K562 (cell line): ENCODE results near the gene RYR1. TPM values are rescaled to one million over a fixed set of nuclear protein-coding genes. Genes with fewer than 3 reads are reported as not detected.
A peak's percentile ranks its signal among the peaks of the same experiment; 100 is the strongest.

Experiments
- CHD7 ChIP-seq: fragments of 200-600 bp; sonication (generic); IDR thresholded peaks from one replicate; pipeline ENCODE4 v1.6.1; 2012; ENCODE audit warnings: mild to moderate bottlenecking, low read depth, low read length, inconsistent platforms
- CTCF ChIP-seq, 3 experiments: IDR thresholded peaks in 2 of 3; conservative IDR thresholded peaks in 1 of 3; 2 replicates each; pipeline ENCODE4 v1.5.1; 2011 to 2012; ENCODE audit warnings: low read length in 3 of 3, mild to moderate bottlenecking in 3 of 3, control low read depth in 2 of 3, improper control_type of control experiment in 1 of 3, inconsistent platforms in 1 of 3, low read depth in 1 of 3, mixed read lengths in 1 of 3, moderate library complexity in 1 of 3; ENCODE audit not compliant: insufficient read depth in 2 of 3
- MCM7 ChIP-seq, 2 experiments: fragments of 450-650 bp; IDR thresholded peaks; 2 replicates each; pipeline ENCODE4 v1.6.1; 2016 to 2018
- THAP7 ChIP-seq: fragments of 250-450 bp; sonication (Bioruptor Pico); IDR thresholded peaks from 2 replicates; pipeline ENCODE4 v1.5.0; 2021
- ZNF609 ChIP-seq: sonication (generic); formaldehyde crosslinking; IDR thresholded peaks from 2 replicates; pipeline ENCODE4 v1.8.1; 2023; ENCODE audit warnings: missing genetic modification reagents, mild to moderate bottlenecking, borderline replicate concordance
- polyA plus RNA-seq, 8 experiments: library from polyadenylated mRNA; depleted of rRNA in 4 of 8; stranded (reverse) in 5 of 8; unstranded in 3 of 8; fragments of >200 nt; fragmentation: Nextera tagmentation in 2 of 8; fragmentation: Illumina TruSeq in 1 of 8; extraction: Ambion mirVana in 2 of 8; extraction: Trizol in 1 of 8; gene quantifications; 2 replicates each; pipeline versions ENCODE4 v1.2.1 to v1.2.3, GENCODE V29; 2011 to 2014; ENCODE audit warnings: inconsistent platforms in 1 of 8, missing spikeins in 1 of 8
- total RNA-seq, 7 experiments: library from RNA; depleted of rRNA in 6 of 7; stranded (reverse); fragments of >200 nt in 6 of 7; fragmentation: Illumina TruSeq in 2 of 7; extraction: Trizol in 2 of 7; gene quantifications; 2 replicates each; pipeline versions ENCODE4 v1.2.1 to v1.2.3, GENCODE V29; 2011 to 2021; ENCODE audit warnings: low replicate concordance in 1 of 7

The RYR1 gene
- total and polyA plus RNA-seq, 9 of the 15 experiments (the other 6 are each of a cell fraction or from before 2014, with no cell fraction given), result 0.11 to 7.4 (median 3.7) TPM

- TF ChIP-seq CTCF (IDR thresholded peaks at IDR 0.05 in 2 of 3, conservative IDR thresholded peaks at IDR 0.05 in 1 of 3; ENCODE audit: insufficient read depth in 2 of 3, low read depth in 1 of 3, low read length in 3 of 3), result peak in 2 of 3 experiments; percentile 2 to 9; a peak in 1 of 6 replicates
- TF ChIP-seq ZNF609 (CRISPR knock-in tag), result no peak
- no peak for TF ChIP-seq CHD7
- TF ChIP-seq THAP7 (CRISPR knock-in tag), result no peak
- no peak for TF ChIP-seq MCM7 (IDR thresholded peaks at IDR 0.05)
Observed at GRCh38 chr19:38452430-38453366, 19.2 kb downstream of the RYR1 start (continued).
